Stimulated activated CD4-positive, alpha-beta T cell treated with anti-CD3 and anti-CD28 coated beads, Interleukin-2, amount 100 ng/mL, for 48 hours (primary cell): ENCODE results near the gene WASL.
"Not testable (repeated sequence)": the region's sequence is repeated elsewhere in the genome, so short reads cannot be mapped to it uniquely, and the experiment has no call there.

ENCODE experiments used
- DNase-seq, 2 donors: peaks; one replicate each; pipeline ENCODE4 v3.0.0-alpha.2; 2020

Gene WASL

DNA sequence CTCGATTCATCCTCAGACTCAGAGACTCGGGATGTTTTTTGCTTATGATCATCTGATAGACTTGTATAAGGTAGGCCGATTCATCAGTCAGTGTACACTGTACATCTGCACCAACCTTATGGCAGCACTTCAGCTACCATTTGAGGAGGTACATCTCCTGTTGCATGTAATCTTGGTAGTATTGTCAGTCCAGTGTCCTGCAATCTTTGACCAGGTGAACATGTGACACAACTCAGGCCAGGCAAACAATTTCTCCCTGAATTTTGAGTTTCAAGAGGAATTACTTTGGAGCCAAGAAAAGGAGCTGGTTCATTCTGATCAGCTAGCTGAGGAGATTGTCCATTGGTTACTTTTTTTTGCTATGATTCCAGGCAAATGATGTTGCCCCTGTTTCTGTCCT lies 19.7 kb upstream of the WASL start:
- DNase-seq = no peak

- DNase-seq = no peak
These were observed 14.4 kb upstream of the WASL start for GRCh38 chr7:123763191-123763661.

GRCh38 chr7:123761729-123762128 lies 12.9 kb upstream of the WASL start:
- DNase-seq = no peak

DNA sequence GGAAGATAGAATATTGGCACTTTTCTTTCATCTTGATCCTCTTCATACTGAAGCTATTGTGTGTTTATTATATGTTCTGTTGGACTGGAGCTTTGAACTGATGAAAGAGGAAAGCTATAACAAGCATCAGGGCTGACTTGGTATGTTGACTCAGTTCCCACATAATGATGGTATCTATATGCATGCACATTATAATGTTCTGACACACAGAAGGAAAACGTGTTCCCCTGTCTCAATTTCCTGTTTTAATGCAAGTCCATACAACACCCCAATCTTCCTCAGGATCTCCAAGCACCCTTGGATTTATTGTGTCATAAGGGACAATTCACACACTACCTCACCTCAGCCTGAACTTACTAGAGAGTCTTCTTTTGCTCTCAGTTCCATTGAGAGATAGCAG lies 8.3 kb upstream of the WASL start:
- DNase-seq = no peak

- no peak for DNase-seq
These were observed 6.5 kb upstream of the WASL start for GRCh38 chr7:123755338-123755737.

DNA sequence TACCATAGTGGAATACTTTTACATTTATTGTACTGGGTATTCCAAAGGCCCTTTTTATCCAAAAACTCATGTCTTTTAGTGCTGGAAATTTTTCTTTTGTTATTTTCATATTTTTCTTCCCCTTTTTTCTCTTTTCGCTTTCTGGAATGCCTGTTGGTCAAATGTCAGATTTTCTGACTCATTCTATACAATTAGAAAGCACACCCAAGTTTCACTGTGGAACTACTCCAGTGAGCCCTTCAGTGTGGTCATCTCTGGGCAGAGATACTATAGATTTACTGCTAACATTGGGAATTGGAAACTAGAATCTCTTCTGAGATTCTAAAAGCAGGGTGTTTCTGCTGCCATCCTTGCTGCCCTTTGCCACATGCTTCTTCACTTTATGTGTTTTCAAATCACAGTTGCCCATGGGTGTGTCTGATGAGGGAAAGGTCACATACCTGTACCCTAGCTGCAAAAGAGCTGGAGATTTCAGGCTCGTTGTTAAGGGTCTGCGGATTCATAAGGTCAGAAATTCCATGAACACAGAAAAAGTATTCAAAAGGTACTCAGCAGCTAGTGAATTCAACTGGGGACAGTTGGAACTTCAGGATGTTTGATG lies 5.6 kb upstream of the WASL start:
- DNase-seq = no peak

DNA sequence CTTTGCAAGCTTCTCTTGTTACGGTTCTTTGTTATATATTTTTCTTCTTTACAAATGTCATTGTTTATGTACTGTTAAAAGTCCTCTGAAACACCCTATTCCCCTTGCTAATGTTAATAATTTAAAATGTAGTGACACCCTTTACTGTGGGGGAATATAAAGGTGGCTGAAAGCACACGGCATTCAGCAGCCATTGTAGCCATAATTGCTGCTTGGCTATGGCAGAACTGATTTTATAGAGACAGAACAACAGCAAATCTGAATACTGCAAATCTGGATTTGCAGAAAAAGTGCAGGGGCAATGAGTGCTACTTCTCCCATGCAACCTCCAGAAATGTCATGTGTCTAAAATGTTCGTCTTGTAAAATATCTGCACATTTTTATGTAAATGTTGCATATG lies 3.7 kb upstream of the WASL start:
- no peak for DNase-seq

DNA sequence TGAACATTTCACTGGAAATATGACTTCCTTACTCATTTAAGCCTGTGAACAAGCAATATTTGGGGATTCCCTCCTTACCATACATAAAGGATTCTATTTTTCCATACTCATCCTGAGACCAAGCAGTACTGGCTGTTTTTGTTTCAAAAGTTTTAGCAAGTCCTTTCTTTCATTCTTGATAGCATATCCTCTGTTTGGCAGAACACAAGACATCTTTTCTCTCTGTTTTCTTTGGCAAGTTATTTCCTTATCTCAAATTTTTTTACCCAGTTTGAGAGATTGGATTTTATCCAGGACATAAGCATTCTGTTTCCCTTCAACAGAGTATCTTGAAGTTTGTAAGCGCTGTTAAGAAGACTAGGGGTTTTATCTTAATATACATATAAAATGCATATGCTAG lies 3.0 kb upstream of the WASL start:
- DNase-seq = no peak

- no peak for DNase-seq
These were observed 1.8 kb upstream of the WASL start for GRCh38 chr7:123750389-123751230.

DNA sequence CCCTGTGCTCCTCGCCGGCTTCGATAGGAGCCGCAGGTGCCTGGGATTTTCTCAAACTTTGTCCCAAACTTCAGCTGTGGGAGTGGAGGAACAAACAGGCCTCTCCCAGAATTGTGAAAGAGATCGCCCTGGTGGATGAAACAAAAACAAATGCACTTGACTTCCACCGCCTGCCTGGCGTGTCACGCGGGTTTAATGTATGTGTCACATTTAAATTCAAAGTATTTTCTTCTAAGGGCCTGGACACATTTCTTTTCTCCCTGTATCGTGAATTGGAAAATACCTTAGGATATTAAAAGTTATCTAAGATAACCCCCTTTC lies 694 bp upstream of the WASL start:
- DNase-seq = peak in 1 of 2 donors; percentile 17

- peak in 1 of 2 donors; percentile 12 for DNase-seq
These were observed 551 bp downstream of the WASL start for GRCh38 chr7:123748171-123748733.

DNA sequence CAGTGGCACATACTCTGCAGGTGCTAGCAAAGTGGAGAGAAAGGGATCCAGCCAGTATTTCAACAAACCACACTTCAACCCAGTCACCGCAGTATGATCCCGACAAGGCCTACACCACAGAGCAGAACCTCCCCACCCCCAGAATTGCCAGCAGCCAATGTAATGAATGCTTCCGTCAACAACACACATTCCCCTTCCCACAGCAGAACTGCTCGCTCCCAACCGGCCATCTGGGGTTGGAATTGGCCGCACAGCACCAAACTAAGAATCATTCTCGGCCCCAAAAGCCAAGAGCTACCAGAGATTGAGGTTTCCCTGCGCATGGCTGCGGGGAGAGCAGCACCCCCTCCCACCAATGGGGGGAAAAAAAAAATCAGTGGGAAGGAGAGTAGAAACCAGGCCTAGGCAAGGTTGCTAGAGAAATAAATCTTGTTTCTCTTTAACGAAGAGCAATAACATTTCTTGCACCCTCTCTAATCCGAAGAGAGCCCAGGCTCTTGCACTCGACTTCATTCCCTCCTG lies 1.1 kb downstream of the WASL start:
- peak; percentile 9 to 10 for DNase-seq

DNA sequence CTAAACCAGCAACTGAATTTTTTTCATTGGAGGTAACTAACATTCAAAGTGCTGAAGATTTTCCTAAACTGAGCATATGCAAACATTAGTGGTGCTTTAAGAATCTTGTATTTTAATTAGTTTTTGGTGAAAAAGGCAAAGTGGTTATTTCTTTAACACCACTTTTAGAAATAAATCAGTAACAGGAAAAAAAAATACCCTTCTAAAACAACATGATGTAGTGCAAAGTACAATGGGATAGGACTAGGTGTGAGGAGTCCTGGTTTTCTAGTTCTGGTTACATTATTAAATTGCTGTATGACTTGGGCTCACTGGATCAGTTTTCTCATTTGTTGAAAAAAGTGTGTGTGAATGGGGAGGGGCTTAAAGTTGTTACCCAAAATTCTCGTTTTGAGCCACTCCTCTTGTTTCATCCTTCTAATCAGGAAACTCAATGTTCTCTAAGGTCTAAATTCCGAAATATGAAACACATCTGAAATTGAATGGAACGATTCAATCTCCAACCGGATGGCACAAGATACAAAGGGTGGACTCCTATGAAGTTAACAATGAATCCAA lies 1.8 kb downstream of the WASL start:
- no peak for DNase-seq

- no peak for DNase-seq
These were observed 2.7 kb downstream of the WASL start for GRCh38 chr7:123746055-123746454.

GRCh38 chr7:123745437-123745836 lies 3.4 kb downstream of the WASL start:
- DNase-seq = no peak

GRCh38 chr7:123744416-123744815 lies 4.4 kb downstream of the WASL start:
- no peak for DNase-seq

GRCh38 chr7:123741940-123742339 lies 6.9 kb downstream of the WASL start:
- DNase-seq = no peak

GRCh38 chr7:123738808-123739207 lies 10.0 kb downstream of the WASL start:
- no peak for DNase-seq

- no peak for DNase-seq
These were observed 10.4 kb downstream of the WASL start for GRCh38 chr7:123738356-123738755.

DNA sequence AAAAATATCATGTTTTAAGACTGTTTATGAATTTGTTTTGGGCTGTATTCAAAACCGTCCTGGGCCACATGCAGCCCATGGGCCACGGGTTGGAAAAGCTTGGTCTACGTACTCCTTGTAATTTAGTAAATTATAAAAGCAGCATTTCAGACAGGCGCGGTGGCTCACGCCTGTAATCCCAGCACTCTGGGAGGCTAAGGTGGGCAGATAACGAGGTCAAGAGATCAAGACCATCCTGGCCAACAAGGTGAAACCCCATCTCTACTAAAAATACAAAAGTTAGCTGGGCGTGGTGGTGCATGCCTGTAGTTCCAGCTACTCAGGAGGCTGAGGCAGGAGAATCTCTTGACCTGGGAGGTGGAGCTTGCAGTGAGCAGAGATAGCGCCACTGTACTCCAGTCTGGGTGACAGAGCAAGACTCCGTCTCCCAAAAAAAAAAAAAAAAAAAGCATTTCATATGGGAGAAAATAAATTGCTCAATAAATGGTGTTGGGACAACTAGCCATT lies 11.6 kb downstream of the WASL start:
- DNase-seq = not testable (repeated sequence)

DNA sequence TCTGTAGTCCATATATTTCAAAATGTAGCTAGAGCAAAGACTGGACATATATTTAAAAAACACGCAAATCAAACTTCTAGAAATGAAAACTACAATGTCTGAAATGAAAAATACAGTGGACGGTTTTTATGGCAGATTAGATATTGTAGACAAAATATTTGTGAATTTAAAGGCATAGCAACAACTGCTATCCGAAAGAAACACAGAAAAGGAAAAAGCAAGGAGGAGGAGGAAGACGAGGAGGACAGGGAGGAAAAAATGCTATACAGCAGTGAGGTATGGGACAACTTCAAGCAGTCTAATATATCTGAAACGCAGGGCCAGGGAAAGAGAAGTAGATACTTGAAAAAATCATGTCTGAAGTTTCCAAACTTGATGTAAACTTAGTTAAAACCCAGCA lies 13.3 kb downstream of the WASL start:
- DNase-seq = no peak

DNA sequence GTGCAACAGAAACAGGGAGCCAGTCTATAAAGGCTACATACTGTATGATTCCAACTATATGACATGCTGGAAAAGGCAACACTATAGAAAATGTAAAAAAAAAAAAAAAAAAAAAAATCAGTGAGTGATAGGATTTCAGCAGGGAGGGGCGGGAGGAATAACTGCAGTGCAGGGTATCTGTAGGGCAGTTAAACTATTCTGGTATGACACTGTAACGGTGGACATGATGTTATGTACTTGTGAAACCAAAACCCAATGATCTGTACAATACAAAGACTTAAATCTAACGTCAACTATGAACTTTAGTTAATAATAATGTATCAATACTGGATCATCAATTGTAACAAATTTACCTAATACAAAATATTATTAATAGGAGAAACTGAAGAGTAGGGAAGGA lies 14.3 kb downstream of the WASL start:
- DNase-seq = no peak

GRCh38 chr7:123732413-123733091 lies 16.3 kb downstream of the WASL start:
- no peak for DNase-seq
